ENCODE results near the gene SLC6A11.

DNA sequence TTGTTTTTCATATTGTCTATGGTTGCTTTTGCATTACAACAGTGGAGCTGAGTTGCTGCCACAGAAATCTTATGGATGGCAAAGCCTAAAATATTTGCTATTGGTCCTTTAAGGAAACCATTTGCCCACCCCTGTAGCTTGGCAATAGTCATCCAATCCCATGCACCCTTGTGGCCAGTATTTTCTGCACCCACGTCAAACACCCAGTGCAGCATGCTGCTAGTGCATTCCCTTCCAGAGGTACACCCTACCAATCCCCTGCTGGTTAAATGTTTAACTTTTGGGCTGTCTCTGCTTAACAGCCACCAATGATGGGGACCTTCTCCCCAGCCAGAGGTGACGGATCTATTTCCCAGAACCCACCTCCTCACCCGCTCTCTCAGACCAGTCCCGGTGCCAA, 23.8 kb upstream of the SLC6A11 start:
- TF ChIP-seq, protein P1, sequence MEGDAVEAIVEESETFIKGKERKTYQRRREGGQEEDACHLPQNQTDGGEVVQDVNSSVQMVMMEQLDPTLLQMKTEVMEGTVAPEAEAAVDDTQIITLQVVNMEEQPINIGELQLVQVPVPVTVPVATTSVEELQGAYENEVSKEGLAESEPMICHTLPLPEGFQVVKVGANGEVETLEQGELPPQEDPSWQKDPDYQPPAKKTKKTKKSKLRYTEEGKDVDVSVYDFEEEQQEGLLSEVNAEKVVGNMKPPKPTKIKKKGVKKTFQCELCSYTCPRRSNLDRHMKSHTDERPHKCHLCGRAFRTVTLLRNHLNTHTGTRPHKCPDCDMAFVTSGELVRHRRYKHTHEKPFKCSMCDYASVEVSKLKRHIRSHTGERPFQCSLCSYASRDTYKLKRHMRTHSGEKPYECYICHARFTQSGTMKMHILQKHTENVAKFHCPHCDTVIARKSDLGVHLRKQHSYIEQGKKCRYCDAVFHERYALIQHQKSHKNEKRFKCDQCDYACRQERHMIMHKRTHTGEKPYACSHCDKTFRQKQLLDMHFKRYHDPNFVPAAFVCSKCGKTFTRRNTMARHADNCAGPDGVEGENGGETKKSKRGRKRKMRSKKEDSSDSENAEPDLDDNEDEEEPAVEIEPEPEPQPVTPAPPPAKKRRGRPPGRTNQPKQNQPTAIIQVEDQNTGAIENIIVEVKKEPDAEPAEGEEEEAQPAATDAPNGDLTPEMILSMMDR (IDR thresholded peaks at IDR 0.05), result no peak
- TF ChIP-seq POLR2A (IDR thresholded peaks at IDR 0.05) (no peak), EP300 (IDR thresholded peaks at IDR 0.05) (no peak)

Measured in tibial nerve (tissue), 4 donors.